GM12891 (cell line): ENCODE measurements around the gene EVI5.
"Not testable (repeated sequence)": the region's sequence is repeated elsewhere in the genome, so short reads cannot be mapped to it uniquely, and the experiment has no call there.

Source experiments
- DNase-seq: peaks from one replicate; pipeline ENCODE4 v3.0.0; 2011; ENCODE audit warnings: low spot score; ENCODE audit not compliant: insufficient read length
- FAIRE-seq: peaks from 2 replicates; lab custom pipeline; 2011; peaks lifted over from hg19 to GRCh38; lab: Jason Lieb, UNC
- PAX5 ChIP-seq: IDR thresholded peaks from 2 replicates; pipeline ENCODE4 v1.6.1; 2011; ENCODE audit warnings: low read length, moderate library complexity, mild to moderate bottlenecking; ENCODE audit not compliant: insufficient read depth, severe bottlenecking
- POLR2A ChIP-seq: IDR thresholded peaks from 2 replicates; pipeline ENCODE4 v1.6.1; 2011; ENCODE audit warnings: low read depth, low read length, control low read depth
- POLR2AphosphoS5 ChIP-seq: IDR thresholded peaks from 2 replicates; pipeline ENCODE4 v1.6.1; 2011; ENCODE audit warnings: low read depth, low read length, control low read depth
- POU2F2 ChIP-seq: IDR thresholded peaks from 2 replicates; pipeline ENCODE4 v1.6.1; 2011; ENCODE audit warnings: low read depth, mild to moderate bottlenecking, control low read depth, low read length, moderate library complexity
- SPI1 ChIP-seq: IDR thresholded peaks from 2 replicates; pipeline ENCODE4 v1.6.1; 2011; ENCODE audit warnings: low read depth, low read length, control low read depth
- TAF1 ChIP-seq: IDR thresholded peaks from 2 replicates; pipeline ENCODE4 v1.6.1; 2011; ENCODE audit warnings: low read depth, low read length, control low read depth

Gene EVI5

GRCh38 chr1:92527670-92528069 lies 257.2 kb downstream of the EVI5 start:
- TF ChIP-seq POU2F2 (no peak), SPI1 (no peak), POLR2AphosphoS5 (no peak), POLR2A (no peak), TAF1 (no peak), PAX5 (no peak)
- DNase-seq (no peak), FAIRE-seq (no peak)

DNA sequence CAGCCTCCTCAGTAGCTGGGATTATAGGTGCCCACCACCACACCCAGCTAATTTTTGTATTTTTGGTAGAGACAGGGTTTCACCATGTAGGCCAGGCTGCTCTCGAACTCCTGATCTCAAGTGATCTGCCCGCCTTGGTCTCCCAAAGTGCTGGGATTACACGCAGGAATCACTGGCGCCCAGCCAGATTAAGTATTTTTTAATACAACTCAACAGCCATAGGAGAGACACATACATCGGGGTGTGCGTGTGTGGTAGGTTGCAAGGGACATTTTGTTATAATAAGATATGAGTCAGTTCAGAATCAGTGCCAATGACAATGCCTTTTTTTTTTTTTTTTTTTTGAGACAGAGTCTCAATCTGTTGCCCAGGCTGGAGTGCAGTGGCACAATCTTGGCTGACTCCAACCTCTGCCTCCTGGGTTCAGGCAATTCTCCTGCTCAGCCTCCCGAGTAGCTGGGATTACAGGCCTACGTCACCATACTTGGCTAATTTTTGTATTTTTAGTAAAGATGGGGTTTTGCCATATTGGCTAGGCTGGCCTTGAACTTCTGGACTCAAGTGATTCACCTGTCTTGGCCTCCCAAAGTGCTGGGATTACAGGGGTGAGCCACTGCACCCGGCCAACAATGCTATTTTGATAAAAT lies 259.8 kb downstream of the EVI5 start:
- FAIRE-seq, DNase-seq: not testable (repeated sequence)

- FAIRE-seq (no peak), DNase-seq (no peak)
- TF ChIP-seq TAF1 (no peak), POLR2A (no peak), POU2F2 (no peak), PAX5 (no peak), SPI1 (no peak), POLR2AphosphoS5 (no peak)
Measured at GRCh38 chr1:92519043-92519442, 265.9 kb downstream of the EVI5 start.

DNA sequence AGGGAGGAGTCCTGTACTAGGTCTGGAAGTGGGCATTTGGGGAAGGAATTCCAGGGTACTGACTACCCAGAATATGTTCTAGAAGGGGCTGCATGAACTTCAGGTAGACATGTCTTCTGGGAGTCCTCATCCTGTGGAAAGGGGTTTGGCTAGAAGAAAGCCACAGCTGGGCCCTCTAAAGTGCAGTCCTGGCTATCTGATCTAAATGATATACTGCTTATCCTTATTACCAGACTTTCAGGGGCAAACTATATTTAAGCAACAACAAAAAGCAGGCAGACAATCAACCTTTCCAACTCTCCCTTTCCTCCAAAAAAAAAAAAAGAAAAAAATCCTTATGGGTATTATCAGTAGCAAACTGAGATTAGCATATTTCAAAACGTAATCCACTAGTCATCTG lies 268.3 kb downstream of the EVI5 start:
- DNase-seq (no peak), FAIRE-seq (no peak)
- TF ChIP-seq SPI1 = no peak
- TF ChIP-seq POLR2A = no peak
- no peak for TF ChIP-seq POU2F2
- TF ChIP-seq TAF1 = no peak
- TF ChIP-seq PAX5 = no peak
- no peak for TF ChIP-seq POLR2AphosphoS5

GRCh38 chr1:92515796-92516201 lies 269.1 kb downstream of the EVI5 start:
- FAIRE-seq = no peak

DNA sequence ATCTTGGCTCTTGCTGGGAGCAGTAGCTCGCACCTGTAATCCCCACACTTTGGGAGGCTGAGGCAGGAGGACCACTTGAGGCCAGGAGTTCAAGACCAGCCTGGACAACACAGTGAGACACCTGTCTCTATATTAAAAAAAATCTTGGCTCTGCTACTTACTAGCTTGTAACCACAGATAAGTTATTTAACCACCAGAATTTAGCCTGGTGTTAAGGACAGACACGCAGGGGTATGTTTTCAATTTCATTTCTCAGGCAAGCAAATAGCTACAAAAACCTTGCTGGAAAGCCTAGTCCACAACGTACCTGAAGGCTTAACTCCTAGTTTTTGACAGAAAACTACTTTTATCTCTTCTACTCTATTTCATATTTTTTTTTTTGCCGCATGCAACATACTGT lies 273.4 kb downstream of the EVI5 start:
- no peak for DNase-seq
- TF ChIP-seq TAF1 (no peak), POLR2A (no peak), POLR2AphosphoS5 (no peak), POU2F2 (no peak), PAX5 (no peak), SPI1 (no peak)
- FAIRE-seq = no peak

More at GRCh38 chr1:92515796-92516201, 269.1 kb downstream of the EVI5 start:
- TF ChIP-seq POLR2AphosphoS5 (no peak), POU2F2 (no peak), TAF1 (no peak), POLR2A (no peak), SPI1 (no peak), PAX5 (no peak)
- no peak for DNase-seq

DNA sequence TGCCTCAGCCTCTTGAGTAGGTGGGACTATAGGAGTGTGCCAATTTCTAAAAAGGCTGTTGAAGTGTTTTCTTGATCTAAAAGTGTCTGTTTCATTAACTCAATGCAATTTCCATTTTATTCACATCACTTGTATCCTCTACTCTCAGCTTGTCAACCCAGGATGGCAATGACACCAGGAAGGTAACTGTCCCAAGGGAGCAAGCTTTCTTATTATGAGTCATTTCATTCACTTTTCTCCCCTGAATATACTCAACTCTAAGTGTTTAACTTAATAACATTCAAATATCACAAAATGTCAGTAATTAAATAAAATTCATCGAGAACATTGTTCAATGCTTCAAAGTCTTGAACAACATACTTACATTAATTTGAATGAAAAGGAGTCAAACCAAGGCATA lies 275.3 kb downstream of the EVI5 start:
- DNase-seq (no peak), FAIRE-seq (no peak)
- TF ChIP-seq PAX5 (no peak), POU2F2 (no peak), POLR2A (no peak), SPI1 (no peak), POLR2AphosphoS5 (no peak), TAF1 (no peak)

DNA sequence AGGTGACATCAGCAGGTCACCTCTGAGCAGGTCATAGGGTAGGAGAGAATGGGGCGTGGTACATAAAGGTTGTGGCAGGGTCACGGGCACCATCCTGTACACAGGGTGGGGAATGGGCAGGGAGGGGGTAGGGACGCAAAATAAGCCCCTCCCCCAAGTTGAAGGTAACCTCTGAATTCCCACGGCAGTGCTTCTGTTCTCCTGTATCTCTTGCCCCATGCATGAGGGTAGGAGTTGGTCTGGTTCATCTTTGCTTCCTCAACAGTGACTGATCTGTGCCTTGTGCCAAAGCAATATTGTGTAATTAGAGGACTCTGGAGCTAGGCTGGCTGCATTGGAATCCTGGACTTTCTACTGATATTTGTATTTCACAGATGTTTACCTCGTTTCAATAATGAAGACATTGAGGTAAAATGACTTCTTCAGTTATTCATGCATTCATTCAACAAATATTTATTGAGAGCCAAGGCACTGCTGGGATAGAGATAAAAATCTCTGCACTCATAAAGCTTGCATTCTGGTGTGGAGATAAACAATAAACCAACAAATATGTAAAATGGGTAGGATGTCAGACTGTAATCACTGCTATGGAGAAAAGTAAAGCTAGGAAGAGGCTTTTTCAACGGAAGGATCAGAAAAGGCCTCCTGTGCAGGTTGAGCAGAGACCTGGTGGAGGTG lies 279.8 kb downstream of the EVI5 start:
- DNase-seq (no peak), FAIRE-seq (no peak)
- TF ChIP-seq PAX5 = no peak

- TF ChIP-seq TAF1 (no peak), POLR2AphosphoS5 (no peak), SPI1 (no peak), POLR2A (no peak), POU2F2 (no peak), PAX5 (no peak)
- peak; percentile 86 for FAIRE-seq
- DNase-seq = no peak
Measured at GRCh38 chr1:92504291-92505014, 280.5 kb downstream of the EVI5 start.

DNA sequence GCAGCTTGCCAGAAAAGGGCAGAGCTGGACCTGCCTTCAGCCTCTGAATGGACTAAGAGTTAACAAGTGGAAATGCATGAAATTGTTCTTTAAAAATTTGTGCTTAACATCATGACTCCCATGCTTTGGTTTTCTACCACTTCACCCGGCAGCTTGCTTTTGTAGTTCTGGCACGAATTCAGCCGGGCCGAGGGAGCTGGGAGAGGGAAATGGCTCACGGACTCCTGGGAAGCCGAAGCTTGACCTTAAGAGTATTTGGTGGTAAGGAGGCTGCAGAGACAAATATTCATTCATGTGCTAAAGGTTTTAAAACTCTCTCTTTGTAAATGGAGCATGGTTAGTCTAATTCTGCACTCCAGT lies 281.0 kb downstream of the EVI5 start:
- no peak for DNase-seq
- no peak for TF ChIP-seq SPI1
- TF ChIP-seq POU2F2 = no peak
- no peak for TF ChIP-seq POLR2A
- TF ChIP-seq TAF1 = no peak
- FAIRE-seq = no peak
